Fibroblast of upper back skin (primary cell): ENCODE data around the gene SPTBN5.

Experiments
- DNase-seq: peaks from one replicate; pipeline ENCODE4 v3.0.0-alpha.2; 2013

The SPTBN5 gene

DNA sequence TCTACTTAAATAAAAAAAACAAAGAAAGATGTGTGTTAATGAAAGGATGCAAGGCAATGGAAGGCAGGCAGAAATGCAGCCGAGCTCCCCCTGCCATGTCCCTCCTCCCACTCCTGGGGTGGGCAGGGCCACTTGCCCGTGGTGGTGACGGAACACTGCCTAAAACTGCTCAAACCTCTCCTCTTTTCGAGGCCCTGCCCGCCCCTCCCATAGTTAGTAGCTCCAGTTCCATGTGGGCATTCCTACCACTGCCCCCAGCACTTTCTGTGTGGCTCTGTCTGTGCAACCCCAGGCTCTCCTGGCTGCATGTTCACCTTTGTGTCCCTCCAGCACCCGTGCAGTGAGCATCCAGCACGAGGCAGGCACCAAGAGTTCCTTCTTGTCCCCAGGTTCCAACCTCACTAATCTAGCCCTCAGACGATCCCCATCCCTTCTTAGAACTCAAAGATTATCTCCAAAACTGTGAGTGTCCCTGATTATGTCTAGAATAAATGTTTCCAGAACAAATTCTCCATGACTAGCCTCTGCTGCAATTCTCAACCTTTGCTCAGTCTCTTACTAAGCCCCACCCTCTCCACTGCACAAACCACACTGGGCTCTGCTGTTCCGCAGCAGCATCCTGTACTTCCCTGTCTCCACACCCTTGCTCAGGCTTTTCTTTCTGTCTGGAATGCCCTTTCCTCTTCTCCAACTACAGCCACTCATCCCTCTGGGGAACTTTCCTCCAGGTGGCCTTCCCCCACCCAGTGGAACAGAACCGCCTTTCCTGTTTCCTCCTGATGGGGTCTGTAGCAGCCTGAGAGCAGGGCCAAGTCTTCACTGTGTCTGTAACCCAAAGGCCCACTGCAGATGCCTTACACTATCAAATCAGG lies 32.6 kb upstream of the SPTBN5 start:
- DNase-seq, result no peak

DNA sequence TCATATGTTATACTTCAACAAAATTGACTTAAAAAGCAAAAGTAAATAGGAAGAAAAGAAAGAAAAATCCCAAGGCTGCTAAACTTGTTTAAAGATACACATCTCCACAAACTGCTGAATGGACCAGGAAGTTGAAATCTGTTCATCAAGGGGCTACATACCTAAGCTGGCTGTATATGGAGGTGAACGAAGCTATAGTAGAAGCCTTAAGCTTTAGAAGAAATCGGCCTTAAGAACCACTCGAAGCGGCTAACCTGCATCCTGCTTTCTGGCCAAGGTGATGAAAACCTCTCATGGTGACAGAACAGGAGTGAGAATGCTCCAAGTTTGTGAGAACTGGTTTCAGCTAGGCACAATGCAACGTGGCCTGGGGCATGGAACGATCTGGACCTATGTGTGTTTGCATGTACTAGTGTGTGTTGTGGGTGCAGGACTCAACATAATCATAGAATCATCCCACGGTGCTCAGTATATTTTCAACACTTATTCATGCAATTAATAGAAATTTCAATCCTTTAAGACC lies 31.3 kb upstream of the SPTBN5 start:
- DNase-seq, result no peak

DNA sequence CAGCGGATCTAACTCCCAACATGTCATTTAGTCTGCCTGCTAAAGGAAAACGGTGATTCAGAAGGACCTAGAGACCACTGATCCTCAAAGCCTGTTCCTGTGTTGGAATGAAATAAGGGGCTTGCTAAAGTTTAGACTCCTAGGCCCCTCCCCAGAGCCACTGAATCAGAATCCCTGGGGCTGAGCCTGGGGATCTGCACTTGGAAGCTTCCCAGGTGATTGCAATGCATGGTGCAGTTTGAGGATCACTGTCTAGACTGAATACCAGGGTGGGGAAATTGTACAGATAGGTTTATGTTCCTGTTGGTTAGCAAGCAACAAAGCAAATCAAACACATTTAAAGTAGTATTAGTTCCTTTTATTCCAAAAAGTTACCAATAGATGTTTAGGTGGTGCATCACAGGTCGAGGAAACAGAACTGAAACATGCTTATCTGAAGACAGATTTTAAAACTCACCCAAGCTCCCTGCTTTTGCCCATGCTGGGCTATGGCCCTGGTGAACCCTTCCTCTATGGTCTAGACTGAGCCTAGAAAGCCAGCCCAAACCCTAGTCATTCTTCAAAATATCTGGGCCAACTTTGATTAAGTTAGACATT lies 29.6 kb upstream of the SPTBN5 start:
- DNase-seq, result peak; percentile 56

DNA sequence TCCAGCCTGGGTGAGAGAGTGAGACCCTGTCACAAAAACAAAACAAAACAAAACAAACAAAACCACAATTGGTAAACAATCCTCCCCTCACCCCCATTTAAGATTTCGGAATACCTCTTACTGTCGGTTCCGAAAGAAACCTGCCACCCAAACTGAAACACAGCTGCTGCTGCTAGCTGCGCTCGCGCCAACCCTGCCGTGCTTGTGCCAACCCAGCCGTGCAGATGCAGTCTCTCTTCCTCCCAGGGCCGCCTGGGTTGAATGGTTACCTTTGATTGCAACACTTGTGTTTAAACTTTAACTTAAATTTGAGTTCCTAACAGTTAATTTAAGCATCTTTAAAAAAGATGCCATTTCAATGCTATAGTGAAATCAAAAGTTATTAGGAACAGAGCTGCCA lies 28.5 kb upstream of the SPTBN5 start:
- no peak for DNase-seq

DNA sequence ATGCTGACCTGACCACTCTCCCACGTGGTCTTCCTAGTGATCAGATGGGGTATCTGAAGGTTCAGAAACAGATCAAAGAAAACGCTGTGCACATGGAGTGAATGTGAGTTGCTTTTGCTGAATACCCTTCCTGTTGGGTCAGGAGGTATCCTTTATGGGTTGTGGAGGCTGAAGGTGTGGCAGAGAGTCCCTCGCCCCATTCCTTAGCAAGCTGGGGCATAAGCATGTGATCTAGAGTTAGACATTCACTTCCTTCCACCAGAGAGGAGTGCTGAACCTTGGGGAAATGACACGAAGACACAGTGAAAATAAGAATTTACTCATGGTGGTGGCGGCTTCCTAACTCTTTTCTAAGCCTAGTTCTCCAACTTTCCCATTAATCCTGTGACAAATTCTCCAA lies 27.8 kb upstream of the SPTBN5 start:
- no peak for DNase-seq

DNA sequence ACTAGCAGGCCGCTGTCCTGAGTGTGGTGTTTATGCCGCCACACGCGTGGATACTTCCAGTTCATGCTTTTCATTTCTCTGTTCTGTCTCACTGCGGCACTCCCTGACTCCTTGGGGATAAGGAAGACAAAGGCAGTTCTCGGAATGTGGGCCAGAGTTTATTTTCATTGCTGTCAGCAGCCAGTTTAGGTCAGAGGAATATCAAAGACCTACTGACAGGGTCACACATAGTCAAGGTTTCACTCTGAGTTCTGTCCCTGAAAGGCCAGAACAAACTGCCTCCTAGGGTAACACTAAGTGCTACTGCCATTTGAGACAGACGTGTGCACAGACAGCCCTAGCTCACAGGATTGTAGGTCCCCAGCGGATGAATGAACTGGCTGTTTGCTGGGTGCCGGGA lies 27.3 kb upstream of the SPTBN5 start:
- no peak for DNase-seq

DNA sequence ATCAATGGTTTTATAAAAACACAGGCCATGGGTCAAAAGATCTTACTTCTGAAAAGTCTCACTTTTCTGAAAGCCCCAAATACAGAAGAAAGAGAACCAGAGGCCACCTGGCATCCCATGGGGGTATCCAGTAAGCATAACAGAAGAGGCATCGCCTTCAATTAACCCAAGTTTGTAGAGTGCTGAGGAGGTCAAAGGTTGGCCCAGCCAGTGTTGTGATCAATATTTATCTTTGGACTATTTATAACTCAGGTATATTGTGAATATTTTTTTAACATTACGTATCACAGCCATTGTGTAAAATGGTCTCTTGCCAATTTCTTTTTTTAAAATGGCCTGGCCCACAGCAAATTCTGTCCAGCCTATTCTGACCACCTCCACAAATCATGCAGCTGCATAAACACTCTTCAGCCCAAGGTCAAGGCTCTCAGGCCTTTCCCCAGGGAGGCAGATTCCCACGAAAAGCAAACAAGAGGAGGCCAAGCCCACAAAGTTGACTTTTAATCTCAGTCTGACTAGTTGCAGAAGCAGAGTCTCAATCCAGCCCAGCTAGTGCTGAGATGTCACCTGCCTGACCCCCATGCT lies 26.2 kb upstream of the SPTBN5 start:
- peak; percentile 79 for DNase-seq

DNA sequence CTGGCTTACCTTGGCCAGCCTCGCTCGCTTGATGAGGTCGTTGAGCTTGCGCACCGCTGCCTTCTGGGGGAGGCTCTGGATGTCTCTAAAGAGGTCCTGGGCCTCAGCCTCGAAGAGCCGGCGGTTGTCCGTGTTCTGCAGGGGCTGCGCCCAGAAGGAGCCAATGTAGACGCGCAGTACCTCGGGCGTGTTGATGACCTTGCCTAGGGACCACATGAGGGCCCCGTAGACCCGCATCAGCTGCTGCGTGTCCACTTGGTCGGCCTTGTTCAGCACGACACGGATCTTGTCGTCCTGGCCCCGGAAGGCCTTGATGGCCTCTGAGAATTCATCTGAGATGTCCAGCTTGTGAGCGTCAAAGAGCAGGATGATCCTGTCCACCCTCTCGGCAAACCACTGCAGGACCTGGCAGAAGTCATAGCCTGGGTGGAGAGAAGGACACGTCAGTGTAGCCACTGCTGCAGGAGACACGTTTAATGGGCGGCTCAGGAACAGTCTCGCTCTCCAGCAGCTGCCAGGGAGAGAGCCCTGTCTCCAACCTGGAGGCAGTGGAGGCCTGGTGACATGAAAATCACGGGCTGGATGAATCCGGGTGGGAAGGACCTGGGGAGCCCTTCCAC lies 25.5 kb upstream of the SPTBN5 start:
- DNase-seq, result no peak

DNA sequence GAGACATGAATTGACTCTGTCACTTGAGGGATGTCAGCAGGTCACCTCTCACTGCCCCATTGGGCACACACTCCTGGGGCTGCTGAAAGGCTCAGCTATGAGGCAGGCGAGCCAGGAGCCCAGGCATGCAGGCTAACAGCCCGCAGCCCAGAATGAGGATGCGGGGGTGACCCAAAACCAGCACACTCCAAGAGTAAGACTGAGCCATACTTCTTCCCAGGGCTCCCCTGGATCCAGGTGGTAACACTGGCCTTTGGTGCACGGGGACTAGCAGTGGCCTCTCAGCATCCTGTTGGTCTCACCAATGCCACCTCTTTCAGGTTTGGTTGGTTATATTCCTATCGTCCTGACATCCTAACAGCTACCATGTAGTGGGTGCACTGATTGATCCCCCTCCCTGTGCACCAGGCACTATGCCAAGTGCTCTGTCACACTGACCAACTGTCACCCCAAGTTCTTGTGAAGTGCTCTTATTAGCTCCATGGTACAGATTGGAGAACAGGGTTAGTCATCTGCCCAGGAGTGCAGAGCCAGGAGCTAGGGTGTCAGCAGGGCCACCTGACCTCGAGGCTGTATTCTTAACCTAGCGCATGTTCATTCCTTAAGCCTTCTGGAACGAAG lies 24.8 kb upstream of the SPTBN5 start:
- no peak for DNase-seq

DNA sequence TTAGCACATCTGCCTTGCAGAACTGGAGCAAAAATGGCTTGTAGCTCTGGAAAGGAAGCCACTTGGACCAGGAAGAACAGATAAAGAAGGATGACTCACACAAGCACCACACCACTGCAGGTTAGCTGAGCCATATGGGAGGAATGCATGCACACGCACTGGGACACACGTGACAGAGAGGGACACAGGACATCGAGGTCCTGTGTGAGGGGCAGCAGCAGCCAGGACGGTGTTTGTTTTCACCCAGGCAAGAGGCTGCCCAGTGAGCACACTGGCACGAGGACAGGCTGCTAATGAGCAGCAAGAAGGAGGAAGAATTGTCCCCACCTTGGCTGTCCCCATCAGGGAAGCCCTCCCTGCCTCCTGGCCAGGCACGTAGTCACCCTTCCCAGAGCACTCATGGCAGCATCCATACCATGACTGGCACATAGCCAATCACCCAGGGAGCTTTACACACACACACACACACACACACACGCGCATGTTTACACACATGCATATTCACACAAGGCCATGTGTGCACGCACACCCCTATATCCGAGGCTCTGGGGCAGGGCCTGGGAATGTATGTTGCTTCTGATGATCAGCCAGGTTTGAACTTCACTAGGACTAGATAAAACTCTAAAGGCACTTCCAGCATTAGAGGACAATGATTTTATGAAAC lies 24.0 kb upstream of the SPTBN5 start:
- peak; percentile 64 for DNase-seq

DNA sequence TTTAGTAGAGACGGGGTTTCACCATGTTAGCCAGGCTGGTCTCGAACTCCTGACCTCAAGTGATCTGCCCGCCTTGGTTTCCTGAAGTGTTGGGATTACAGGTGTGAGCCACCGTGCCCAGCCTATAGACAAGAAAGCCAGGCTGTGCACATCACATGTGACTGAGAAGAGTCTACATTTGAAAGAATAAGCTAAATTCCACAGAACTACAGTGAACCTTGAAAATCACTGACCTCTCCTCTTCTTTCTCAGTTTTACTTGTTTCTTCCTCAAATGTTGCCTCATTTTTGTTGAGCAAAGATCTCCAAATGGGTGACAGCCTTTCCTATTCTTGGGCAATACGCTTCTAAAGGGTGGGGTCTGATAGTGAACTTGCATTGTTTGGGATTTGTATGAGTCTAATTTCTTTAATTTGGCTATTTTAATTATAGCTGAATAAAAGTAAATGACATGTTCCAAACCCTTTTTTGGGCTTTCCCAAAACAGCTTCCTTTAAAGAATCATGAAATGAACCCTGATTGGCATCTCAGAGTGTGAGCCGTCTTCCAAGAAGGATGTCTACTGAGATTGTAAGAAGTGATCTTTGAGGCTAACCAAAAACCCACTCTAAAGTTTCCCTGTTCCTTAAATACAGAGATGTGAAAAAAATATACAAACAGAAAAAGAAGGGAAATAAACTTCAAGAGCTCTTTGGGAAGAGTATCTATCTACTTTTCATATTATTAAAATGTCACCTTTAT lies 21.6 kb upstream of the SPTBN5 start:
- no peak for DNase-seq

DNA sequence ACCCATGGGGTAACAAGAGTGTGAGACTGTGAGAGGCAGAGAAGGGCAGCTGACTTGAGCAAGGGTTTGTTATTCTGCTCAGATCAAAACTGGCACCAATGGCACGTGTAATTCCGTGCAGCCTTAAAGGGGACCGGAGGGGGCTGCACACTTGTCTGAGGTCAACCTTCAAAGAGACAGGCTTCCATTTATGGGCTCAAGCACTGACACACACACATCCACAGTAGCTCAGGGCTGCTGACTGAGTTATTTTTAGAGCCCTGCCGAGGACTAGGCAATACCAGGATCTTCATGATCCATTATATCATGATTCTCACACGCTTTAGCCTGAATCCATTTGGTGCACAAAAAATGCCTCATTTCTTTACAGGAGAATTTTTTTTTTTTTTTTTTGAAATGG lies 20.6 kb upstream of the SPTBN5 start:
- no peak for DNase-seq

DNA sequence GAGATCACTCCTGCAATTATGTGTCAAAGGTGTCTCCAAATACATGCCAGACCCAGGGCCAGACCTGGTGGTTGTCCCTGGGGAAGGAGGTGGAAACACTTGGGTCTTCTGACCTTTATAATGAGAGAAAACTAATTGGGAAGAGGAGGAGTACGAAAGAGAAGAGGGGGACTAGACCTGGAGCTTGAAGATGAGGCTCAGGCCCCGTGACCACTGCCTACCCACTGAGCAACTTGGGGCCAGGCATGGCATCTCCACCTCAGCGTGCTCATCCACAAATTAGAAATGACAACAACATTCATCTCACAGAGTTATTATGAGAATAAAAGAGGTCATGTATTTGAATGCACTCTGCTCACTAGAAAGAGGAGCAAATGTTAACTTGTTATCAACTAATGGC lies 19.4 kb upstream of the SPTBN5 start:
- DNase-seq, result no peak

DNA sequence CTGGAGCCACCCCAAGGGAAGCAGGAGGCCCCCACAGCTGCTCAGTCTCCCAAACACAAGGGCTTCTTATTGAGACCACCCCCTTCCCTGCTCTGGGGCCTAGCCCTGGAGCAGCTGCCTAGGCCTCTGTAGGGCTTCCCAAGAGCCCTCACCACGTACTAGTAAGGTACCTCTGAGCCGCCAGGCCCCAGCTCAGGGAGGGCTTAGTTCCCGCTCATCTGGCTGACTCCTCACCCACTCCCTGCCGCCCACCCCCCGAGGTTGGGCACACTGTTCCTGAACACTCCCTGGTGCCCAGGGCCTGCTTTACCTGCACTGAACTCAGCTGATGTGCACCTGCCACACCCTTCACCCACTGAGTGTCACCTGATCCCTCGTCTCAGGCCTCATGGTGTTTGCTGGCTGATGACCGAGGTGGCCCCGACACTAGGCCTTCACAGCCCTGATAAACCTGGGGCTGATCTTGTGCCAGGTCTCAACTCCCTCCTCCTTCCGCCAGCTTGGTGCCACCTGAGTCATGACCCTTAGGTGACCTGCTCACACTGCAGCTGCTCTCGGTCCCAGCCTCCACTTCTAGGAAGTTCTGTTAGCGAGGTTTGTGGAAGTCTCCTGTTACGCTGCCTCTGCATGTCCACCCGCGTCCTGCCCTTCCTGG lies 18.0 kb upstream of the SPTBN5 start:
- no peak for DNase-seq

DNA sequence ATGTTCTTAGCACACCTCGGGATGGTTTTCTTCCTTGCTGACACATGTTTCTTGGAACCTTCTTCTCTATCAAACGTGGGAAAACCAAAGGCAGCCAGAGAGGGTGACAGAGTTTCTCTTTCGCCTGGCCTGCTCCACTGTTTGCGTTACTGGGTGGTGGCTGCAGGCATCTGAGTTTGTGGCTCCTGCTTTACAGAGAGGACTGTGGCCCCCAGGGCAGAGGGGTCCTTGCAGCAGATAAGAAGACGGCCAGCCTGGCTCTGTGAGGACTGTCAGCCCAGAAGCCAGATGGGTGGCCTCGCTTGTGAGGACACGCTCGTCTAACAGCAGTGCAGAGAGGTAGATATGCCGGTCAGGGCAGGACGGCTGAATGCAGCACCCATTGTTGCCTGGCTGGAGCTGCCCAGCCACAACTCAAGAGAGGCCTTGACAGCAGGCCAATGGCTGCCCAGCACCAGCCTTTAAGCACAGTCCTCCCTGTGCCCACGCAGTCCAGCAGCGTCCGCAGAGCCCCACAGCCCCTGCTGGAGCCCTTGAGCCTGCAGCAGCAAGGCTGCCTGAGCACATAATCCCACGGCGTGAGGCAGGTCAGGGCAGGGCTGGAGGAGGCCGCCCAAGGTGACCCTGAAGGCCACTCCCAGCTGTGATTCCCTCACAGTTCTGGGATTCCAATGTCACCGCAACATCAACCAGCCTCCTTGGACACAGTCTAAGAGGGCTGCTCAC lies 15.0 kb upstream of the SPTBN5 start:
- DNase-seq, result no peak

DNA sequence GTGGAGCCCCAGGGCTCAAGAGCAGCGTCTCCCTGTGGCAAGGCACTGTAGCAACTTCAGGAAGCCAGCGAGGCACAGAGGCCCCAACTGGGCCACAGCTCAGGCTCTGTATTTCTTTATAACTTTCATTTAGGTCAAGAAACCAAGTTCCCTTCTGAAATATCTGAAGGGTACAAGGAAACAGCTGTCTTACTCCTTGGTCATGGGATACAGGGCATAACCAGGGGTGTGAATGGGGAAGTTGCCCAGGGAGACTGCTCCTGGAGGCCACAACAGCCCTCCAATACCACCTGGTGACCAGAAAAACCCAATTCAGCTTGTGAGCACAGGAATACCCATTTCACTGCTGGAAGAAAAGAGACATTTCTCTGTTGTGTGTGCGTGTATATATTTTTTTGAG lies 13.3 kb upstream of the SPTBN5 start:
- DNase-seq, result no peak

DNA sequence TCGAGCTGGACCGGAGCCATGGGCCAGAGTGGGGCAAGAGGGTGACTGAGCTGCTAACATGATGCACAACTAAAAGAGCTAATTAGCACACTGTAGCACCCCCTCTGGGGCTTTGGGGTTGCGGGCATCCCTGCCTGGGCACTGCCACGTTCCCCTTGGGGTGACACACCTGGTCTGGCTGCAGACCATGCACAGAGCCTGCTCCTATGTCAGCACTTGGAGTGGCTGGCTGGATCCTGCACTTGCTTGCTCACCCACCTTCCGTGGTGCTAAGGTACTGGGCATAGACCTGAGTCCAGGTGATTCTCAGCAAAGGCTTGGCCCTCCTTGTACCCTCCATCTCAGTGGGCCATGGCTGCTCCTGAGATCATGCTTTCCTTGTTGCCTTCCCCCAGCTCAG lies 12.8 kb upstream of the SPTBN5 start:
- no peak for DNase-seq

DNA sequence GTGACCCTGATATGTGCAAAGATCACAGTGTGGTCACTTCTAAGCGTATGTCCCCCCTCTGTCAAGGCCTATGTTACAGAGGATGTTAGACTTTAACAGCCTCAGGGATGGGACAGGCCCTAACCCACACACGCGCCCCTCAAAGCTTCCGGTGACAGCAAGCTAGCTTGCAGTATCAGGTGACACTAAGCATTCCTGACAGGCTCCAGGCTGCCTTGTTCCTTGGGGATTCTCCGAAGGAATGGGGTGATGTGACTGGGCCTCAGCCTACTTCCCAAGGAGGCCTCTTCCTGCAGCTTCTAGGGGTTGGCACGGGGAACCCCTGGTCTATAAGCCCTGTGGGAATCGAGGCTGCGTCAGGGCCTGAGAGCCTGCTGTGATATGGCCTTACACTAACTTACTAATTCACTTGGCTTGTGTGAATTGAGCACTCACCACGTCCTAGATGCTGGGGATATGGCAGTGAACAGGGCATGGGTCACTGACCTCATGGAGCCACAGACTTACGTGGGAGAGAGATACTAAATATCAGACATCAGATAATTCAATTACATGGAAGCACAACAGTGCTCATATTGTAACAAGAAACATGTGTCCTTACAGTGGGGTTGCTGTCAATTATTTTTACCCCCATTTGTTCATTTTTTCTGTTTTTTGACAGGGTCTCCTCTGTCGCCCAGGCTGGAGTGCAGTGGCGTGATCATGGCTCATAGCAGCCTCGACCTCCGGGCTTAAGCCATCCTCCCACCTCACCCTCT lies 11.4 kb upstream of the SPTBN5 start:
- no peak for DNase-seq

DNA sequence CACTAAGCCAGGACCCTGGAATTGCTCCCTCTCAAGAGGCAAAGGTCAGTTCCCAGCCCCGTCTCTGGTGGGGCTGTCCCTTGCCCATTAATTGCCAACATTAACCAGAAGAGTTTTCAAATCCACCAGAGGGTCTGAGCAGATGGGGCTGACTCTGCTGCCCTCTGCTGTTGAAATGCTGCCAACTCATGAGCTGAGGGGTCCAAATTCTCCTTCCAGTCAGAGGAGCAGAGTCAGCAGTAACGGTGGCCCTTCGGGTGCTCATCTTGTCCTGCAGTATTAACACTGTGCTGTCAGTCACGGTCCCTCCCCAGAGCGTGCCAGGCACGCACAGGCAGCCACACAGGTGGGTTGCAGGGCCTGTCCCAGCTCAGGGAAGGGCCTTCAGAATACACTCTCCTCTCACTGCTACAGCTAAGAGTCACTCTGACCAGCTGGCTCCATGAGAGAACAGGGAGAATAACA lies 10.7 kb upstream of the SPTBN5 start:
- peak; percentile 67 for DNase-seq

DNA sequence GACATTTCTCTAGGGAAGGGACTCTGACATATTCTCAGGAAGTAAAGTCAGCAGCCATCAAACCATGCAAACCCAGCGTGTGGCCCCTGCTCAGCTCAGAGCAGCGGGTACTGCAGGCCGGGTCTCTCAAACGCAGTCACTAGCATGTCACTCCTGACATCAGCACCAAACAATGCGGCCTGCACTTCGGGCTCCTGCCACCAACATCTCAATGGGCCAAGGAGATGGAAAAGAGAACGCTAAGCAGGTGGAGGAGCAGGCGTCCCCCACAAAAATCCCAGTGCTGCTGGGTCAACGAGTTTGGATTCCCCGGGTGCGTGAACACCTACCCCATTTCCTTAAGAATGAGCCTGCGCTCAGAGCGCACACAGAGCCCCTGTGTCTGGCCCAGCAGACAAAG lies 9.9 kb upstream of the SPTBN5 start:
- DNase-seq, result no peak
